GM19099 (cell line): ENCODE measurements around the gene PPP4C.

ENCODE experiments used
- POLR2A ChIP-seq: IDR thresholded peaks from 3 replicates; pipeline ENCODE4 v1.6.1; 2011; ENCODE audit warnings: low read depth; ENCODE audit not compliant: insufficient read length; ENCODE audit errors: extremely low read depth

The PPP4C gene

GRCh38 chr16:30051518-30051917 lies 24.3 kb upstream of the PPP4C start:
- TF ChIP-seq POLR2A, result no peak

GRCh38 chr16:30052671-30053372 lies 23.0 kb upstream of the PPP4C start:
- peak; percentile 48 for TF ChIP-seq POLR2A

GRCh38 chr16:30053376-30054015 lies 22.3 kb upstream of the PPP4C start:
- TF ChIP-seq POLR2A, result no peak

GRCh38 chr16:30054451-30054850 lies 21.3 kb upstream of the PPP4C start:
- TF ChIP-seq POLR2A, result no peak

GRCh38 chr16:30054959-30055553 lies 20.7 kb upstream of the PPP4C start:
- TF ChIP-seq POLR2A, result no peak

- TF ChIP-seq POLR2A, result no peak
Observed at GRCh38 chr16:30060346-30060745, 15.4 kb upstream of the PPP4C start.

GRCh38 chr16:30060836-30061554 lies 14.8 kb upstream of the PPP4C start:
- TF ChIP-seq POLR2A, result no peak

- TF ChIP-seq POLR2A, result no peak
Observed at GRCh38 chr16:30063278-30063892, 12.4 kb upstream of the PPP4C start.

- TF ChIP-seq POLR2A, result peak; percentile 49
Observed at GRCh38 chr16:30063893-30064728, 11.7 kb upstream of the PPP4C start.

GRCh38 chr16:30064729-30065101 lies 11.1 kb upstream of the PPP4C start:
- TF ChIP-seq POLR2A, result no peak

- peak; percentile 95 for TF ChIP-seq POLR2A
Observed at GRCh38 chr16:30065102-30065942, 10.5 kb upstream of the PPP4C start, which contains the start of gene ALDOA. ALDOA (plus strand) TSS chr16:30065760; CDS start chr16:30066898, 1,138 bp downstream.

- no peak for TF ChIP-seq POLR2A
Observed at GRCh38 chr16:30065943-30066760, 9.6 kb upstream of the PPP4C start.
